22Rv1 (cell line): ENCODE results near the gene ADRB1.

Experiments used
- CTCF ChIP-seq: fragments of 450-650 bp; IDR thresholded peaks from 2 replicates; pipeline ENCODE4 v1.5.1; 2017; ENCODE audit warnings: mild to moderate bottlenecking
- ZFX ChIP-seq: fragments of 450-650 bp; IDR thresholded peaks from 2 replicates; pipeline ENCODE4 v1.6.1; 2017; ENCODE audit warnings: antibody characterized with exemption, borderline replicate concordance

GRCh38 chr10:113997428-113997827 is 46.2 kb upstream of the ADRB1 start:
- TF ChIP-seq CTCF = no peak
- TF ChIP-seq ZFX = no peak
